OCI-LY7 (cell line): ENCODE measurements around the gene TNFSF15. TPM values are rescaled to one million over a fixed set of nuclear protein-coding genes. Genes with fewer than 3 reads are reported as not detected.

Experiments
- BruUV-seq: library from RNA; stranded (reverse); fragments of 400-500 nt; replicated peaks from 2 replicates; lab custom pipeline; 2021; lab: Mats Ljungman, UMichigan
- CTCF ChIA-PET: fragments of 300-600 bp; sonication (Branson Sonifier 250); formaldehyde crosslinking; loops from one replicate; lab custom pipeline; 2022; ENCODE audit warnings: antibody characterized with exemption; ENCODE audit not compliant: unreplicated experiment; lab: Charles Lee
- POLR2A ChIA-PET: fragments of 300-600 bp; sonication (Branson Sonifier 250); formaldehyde crosslinking; loops from one replicate; lab custom pipeline; 2022; ENCODE audit warnings: antibody characterized with exemption; lab: Charles Lee
- DNase-seq: peaks from one replicate; pipeline ENCODE4 v3.0.0-alpha.2; 2015; ENCODE audit warnings: low spot score
- H2AFZ ChIP-seq: fragments of 200-600 bp; sonication (generic), shearing (Covaris generic); 2 replicates; pipeline ENCODE4 v1.6.1; 2014; ENCODE audit warnings: mild to moderate bottlenecking, antibody characterized with exemption, low read length, moderate library complexity
- H3K27ac ChIP-seq: fragments of 200-600 bp; sonication (generic); 2 replicates; pipeline ENCODE4 v1.5.1; 2014; ENCODE audit warnings: mixed run types, low read depth, mild to moderate bottlenecking, moderate library complexity, low read length, inconsistent platforms; ENCODE audit not compliant: poor library complexity, severe bottlenecking
- H3K36me3 ChIP-seq: fragments of 200-600 bp; sonication (generic); 2 replicates; pipeline ENCODE4 v1.6.1; 2014; ENCODE audit warnings: mild to moderate bottlenecking, antibody characterized with exemption, low read length, moderate library complexity, mixed read lengths; ENCODE audit not compliant: insufficient read depth
- H3K4me1 ChIP-seq: fragments of 200-600 bp; sonication (generic); 2 replicates; pipeline ENCODE4 v1.5.1; 2014; ENCODE audit warnings: mild to moderate bottlenecking, low read length; ENCODE audit not compliant: insufficient read depth, poor library complexity, severe bottlenecking
- H3K4me2 ChIP-seq: fragments of 200-600 bp; sonication (generic); 2 replicates; pipeline ENCODE4 v1.6.1; 2014; ENCODE audit warnings: mild to moderate bottlenecking, low read length
- H3K4me3 ChIP-seq: fragments of 200-600 bp; sonication (generic); 2 replicates; pipeline ENCODE4 v1.5.1; 2014; ENCODE audit warnings: mild to moderate bottlenecking, low read depth, low read length; ENCODE audit not compliant: poor library complexity, severe bottlenecking
- H3K79me2 ChIP-seq: fragments of 200-600 bp; sonication (generic); 2 replicates; pipeline ENCODE4 v1.6.1; 2016; ENCODE audit warnings: low read depth, mild to moderate bottlenecking, low read length, moderate library complexity, mixed read lengths; ENCODE audit not compliant: insufficient read depth
- H3K9me2 ChIP-seq: fragments of 200-600 bp; sonication (generic); 2 replicates; pipeline ENCODE4 v1.6.1; 2016; ENCODE audit warnings: mild to moderate bottlenecking, low read length, mixed read lengths; ENCODE audit not compliant: insufficient read depth
- H3K9me3 ChIP-seq: fragments of 200-600 bp; sonication (generic); 2 replicates; pipeline ENCODE4 v1.6.1; 2014; ENCODE audit warnings: mild to moderate bottlenecking, mixed run types, low read length, mixed read lengths
- H4K20me1 ChIP-seq: fragments of 200-600 bp; sonication (generic); 2 replicates; pipeline ENCODE4 v1.6.1; 2014; ENCODE audit warnings: mild to moderate bottlenecking, antibody characterized with exemption, low read length, moderate library complexity, mixed read lengths; ENCODE audit not compliant: insufficient read depth
- EZH2phosphoT487 ChIP-seq: fragments of 200-600 bp; sonication (generic); IDR thresholded peaks from 2 replicates; pipeline ENCODE4 v1.6.1; 2018; ENCODE audit warnings: low read depth, borderline replicate concordance, mild to moderate bottlenecking, mixed run types, antibody characterized with exemption, low read length, moderate library complexity, mixed read lengths
- intact Hi-C: fragments of 100-400 bp; cut with micrococcal nuclease; formaldehyde crosslinking; loops from one replicate; pipeline ENCODE4 v1.10.0; 2022; ENCODE audit not compliant: unreplicated experiment
- total RNA-seq, 2 experiments: library from RNA; depleted of rRNA in 1 of 2; stranded (reverse); fragments of >200 nt in 1 of 2; shearing (Covaris generic) in 1 of 2; gene quantifications; 2 replicates each; pipeline ENCODE4 v1.2.3, GENCODE V29; 2014 to 2022
- TF ChIP-seq, protein P1 (sequence below): fragments of 200-600 bp; sonication (generic); conservative IDR thresholded peaks from 2 replicates; pipeline ENCODE4 v1.5.1; 2014; ENCODE audit warnings: mild to moderate bottlenecking, antibody characterized with exemption, low read length, moderate library complexity, mixed read lengths

TNFSF15 gene
- total RNA-seq, 2 experiments from 2014 or later: 0.23 TPM; not detected in 1

DNA sequence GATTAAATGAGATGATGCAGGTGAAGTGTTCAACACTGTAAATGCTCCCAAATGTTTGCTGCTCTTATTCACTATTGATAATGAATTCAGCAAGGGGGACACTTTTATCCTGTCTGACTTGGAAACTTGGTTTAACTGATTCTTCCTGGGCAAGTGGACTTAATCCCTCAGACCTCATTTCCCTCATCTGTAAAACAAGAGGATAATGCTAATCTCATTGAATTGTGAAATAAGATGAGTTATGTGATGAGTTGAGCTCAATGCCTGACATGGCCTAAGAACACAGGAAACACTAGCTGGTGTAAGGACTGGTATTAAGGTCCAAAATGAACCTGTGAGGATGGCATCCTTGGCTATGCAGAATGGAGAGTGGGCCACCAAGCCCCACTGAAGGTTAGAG is 23.3 kb downstream of the TNFSF15 start:
- Histone ChIP-seq H2AFZ (no peak overlapping the region), H4K20me1 (no peaks in the 10 kb centered on the region), H3K9me3 (no peaks in the 10 kb centered on the region), H3K4me1 (no peaks in the 10 kb centered on the region), H3K9me2 (no peaks in the 10 kb centered on the region), H3K79me2 (no peaks in the 10 kb centered on the region), H3K27ac (no peak overlapping the region), H3K4me3 (no peak overlapping the region), H3K4me2 (no peak overlapping the region), H3K36me3 (no peaks in the 10 kb centered on the region)
- intact Hi-C loops: no loop called here
- POLR2A ChIA-PET: interaction anchor here (0.7 kb wide), 1 partner anchor 207 kb away, joined by 3 read pairs; no protein-coding TSS in a partner anchor
- no peak for TF ChIP-seq EZH2phosphoT487
- TF ChIP-seq, protein P1, sequence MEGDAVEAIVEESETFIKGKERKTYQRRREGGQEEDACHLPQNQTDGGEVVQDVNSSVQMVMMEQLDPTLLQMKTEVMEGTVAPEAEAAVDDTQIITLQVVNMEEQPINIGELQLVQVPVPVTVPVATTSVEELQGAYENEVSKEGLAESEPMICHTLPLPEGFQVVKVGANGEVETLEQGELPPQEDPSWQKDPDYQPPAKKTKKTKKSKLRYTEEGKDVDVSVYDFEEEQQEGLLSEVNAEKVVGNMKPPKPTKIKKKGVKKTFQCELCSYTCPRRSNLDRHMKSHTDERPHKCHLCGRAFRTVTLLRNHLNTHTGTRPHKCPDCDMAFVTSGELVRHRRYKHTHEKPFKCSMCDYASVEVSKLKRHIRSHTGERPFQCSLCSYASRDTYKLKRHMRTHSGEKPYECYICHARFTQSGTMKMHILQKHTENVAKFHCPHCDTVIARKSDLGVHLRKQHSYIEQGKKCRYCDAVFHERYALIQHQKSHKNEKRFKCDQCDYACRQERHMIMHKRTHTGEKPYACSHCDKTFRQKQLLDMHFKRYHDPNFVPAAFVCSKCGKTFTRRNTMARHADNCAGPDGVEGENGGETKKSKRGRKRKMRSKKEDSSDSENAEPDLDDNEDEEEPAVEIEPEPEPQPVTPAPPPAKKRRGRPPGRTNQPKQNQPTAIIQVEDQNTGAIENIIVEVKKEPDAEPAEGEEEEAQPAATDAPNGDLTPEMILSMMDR: no peak
- CTCF ChIA-PET: no interaction called here
- DNase-seq: no peak
- BruUV-seq: no TSS peak

DNA sequence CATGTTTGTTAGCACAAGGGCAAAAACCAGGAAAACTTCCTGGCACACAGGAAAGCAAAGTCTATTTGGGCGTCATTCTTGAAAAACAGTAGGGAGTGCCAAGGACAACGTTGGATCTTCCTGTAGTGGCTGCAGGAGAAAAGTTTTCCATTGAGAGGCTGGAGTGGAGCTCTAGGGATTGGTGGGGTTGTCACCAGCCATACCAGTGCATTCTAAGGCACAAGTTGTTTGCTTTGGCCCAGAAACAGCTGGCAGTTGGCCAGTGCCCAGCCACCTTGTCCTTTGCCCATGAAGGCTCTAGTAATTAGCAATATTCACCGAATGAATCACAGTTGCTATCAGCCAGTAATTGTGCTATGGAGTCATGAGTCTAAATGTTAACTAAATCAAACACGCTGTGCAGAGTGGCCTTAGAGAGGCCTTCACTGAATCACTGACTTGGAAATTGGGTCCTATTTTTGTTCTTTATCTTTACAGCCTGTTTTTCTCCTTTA is 26.4 kb downstream of the TNFSF15 start:
- no TSS peak for BruUV-seq

More for the DNA sequence above, 26.4 kb downstream of the TNFSF15 start:
- no peaks in the 10 kb centered on the region for H3K9me2 ChIP-seq
- no peaks in the 10 kb centered on the region for H3K36me3 ChIP-seq
- H3K4me3 ChIP-seq: no peak overlapping the region
- H3K4me1 ChIP-seq: peaks cover 8% of the 10 kb centered on the region
- ChIA-PET CTCF (no interaction called here), POLR2A (no interaction called here)
- no peaks in the 10 kb centered on the region for H3K79me2 ChIP-seq
- H3K4me2 ChIP-seq: no peak overlapping the region
- intact Hi-C loops: no loop called here
- no peak for DNase-seq
- no peaks in the 10 kb centered on the region for H4K20me1 ChIP-seq
- TF ChIP-seq EZH2phosphoT487: no peak
- TF ChIP-seq, protein P1: no peak
- H3K27ac ChIP-seq: no peak overlapping the region
- no peak overlapping the region for H2AFZ ChIP-seq
- no peaks in the 10 kb centered on the region for H3K9me3 ChIP-seq
